ENCODE data around the gene APRT.

APRT gene
- total RNA-seq: 81.7 to 95.5 reads per million in 2 donors

GRCh38 chr16:88811769-88812512, at the start of gene APRT:
APRT (minus strand) TSS chr16:88811928; CDS start chr16:88811899, 29 bp downstream.
- DNase-seq: peak; percentile 93 to 98 (median 95)

- no peak for DNase-seq
Observed at GRCh38 chr16:88861359-88861758, 49.6 kb upstream of the APRT start.

- DNase-seq: no peak
Observed at GRCh38 chr16:88859381-88860091, 47.8 kb upstream of the APRT start.

- DNase-seq: peak; percentile 22 to 84 (median 63)
Observed at GRCh38 chr16:88857728-88858339, 46.1 kb upstream of the APRT start.

GRCh38 chr16:88856828-88857727, 45.4 kb upstream of the APRT start, which contains the start of the genes GALNS and TRAPPC2L:
GALNS (minus strand) TSS chr16:88856947; CDS start chr16:88856877, 70 bp downstream.
TRAPPC2L (plus strand) TSS chr16:88857127; CDS start chr16:88857151, 24 bp downstream.
- DNase-seq: peak; percentile 95 to 99 (median 99)

GRCh38 chr16:88856122-88856827, 44.5 kb upstream of the APRT start:
- peak in 2 of 5 experiments; percentile 9 to 15 for DNase-seq

- no peak for DNase-seq
Observed at GRCh38 chr16:88855736-88856121, 44.0 kb upstream of the APRT start.

GRCh38 chr16:88855176-88855575, 43.4 kb upstream of the APRT start:
- no peak for DNase-seq

GRCh38 chr16:88854306-88855111, 42.8 kb upstream of the APRT start:
- peak in 2 of 5 experiments; percentile 12 to 29 for DNase-seq

GRCh38 chr16:88853325-88853941, 41.7 kb upstream of the APRT start:
- DNase-seq: no peak

GRCh38 chr16:88851616-88852015, 39.9 kb upstream of the APRT start:
- DNase-seq: no peak

GRCh38 chr16:88850531-88851199, 38.9 kb upstream of the APRT start:
- DNase-seq: no peak

- no peak for DNase-seq
Observed at GRCh38 chr16:88848557-88848956, 36.8 kb upstream of the APRT start.

- DNase-seq: no peak
Observed at GRCh38 chr16:88847654-88848053, 35.9 kb upstream of the APRT start.

GRCh38 chr16:88846088-88846487, 34.4 kb upstream of the APRT start:
- no peak for DNase-seq

GRCh38 chr16:88844419-88845036, 32.8 kb upstream of the APRT start:
- DNase-seq: no peak

GRCh38 chr16:88843256-88843655, 31.5 kb upstream of the APRT start:
- DNase-seq: no peak

GRCh38 chr16:88842806-88843205, 31.1 kb upstream of the APRT start:
- DNase-seq: no peak

- DNase-seq: no peak
Observed at GRCh38 chr16:88842308-88842756, 30.6 kb upstream of the APRT start.

All from T-helper 2 cell (primary cell).